Tibial nerve (tissue), 4 donors: ENCODE results near the gene PCBP3. TPM values are rescaled to one million over a fixed set of nuclear protein-coding genes. Genes with fewer than 3 reads are reported as not detected.
"Not testable (repeated sequence)": the region's sequence is repeated elsewhere in the genome, so short reads cannot be mapped to it uniquely, and the experiment has no call there.

Experiments
- DNase-seq, 2 donors: peaks; one replicate each; pipeline ENCODE4 v3.0.0-alpha.2; 2019; ENCODE audit warnings: low spot score in 2 of 2
- H3K27ac ChIP-seq, 4 donors: fragments of 200-600 bp; sonication (generic) in 3 of 4; one replicate each; pipeline ENCODE4 v1.5.1; 2017 to 2019; ENCODE audit warnings: mild to moderate bottlenecking in 1 of 4
- H3K27me3 ChIP-seq, 2 donors: fragments of 200-600 bp; sonication (generic) in 1 of 2; one replicate each; pipeline versions ENCODE4 v1.5.1 to v1.6.0; 2017 to 2019
- H3K36me3 ChIP-seq, 3 donors: fragments of 200-600 bp; sonication (generic); one replicate each; pipeline ENCODE4 v1.5.1; 2018 to 2019
- H3K4me1 ChIP-seq, 4 donors: fragments of 200-600 bp; sonication (generic) in 3 of 4; one replicate each; pipeline ENCODE4 v1.5.1; 2017 to 2019
- H3K4me3 ChIP-seq, 4 donors: fragments of 200-600 bp; sonication (generic) in 3 of 4; one replicate each; pipeline ENCODE4 v1.5.1; 2017 to 2019; ENCODE audit warnings: mild to moderate bottlenecking in 1 of 4, moderate library complexity in 1 of 4
- H3K9me3 ChIP-seq, 4 donors: fragments of 200-600 bp; sonication (generic) in 3 of 4; one replicate each; pipeline ENCODE4 v1.5.1; 2017 to 2019
- EP300 ChIP-seq, 2 donors: sonication (generic); formaldehyde crosslinking; IDR thresholded peaks; one replicate each; pipeline ENCODE4 v1.6.1; 2017; ENCODE audit warnings: antibody characterized with exemption in 2 of 2, mild to moderate bottlenecking in 1 of 2
- POLR2A ChIP-seq, 2 donors: fragments of 450-650 bp; IDR thresholded peaks; one replicate each; pipeline ENCODE4 v1.6.1; 2017; ENCODE audit warnings: antibody characterized with exemption in 2 of 2, mild to moderate bottlenecking in 2 of 2, moderate library complexity in 2 of 2
- WGBS, 2 donors: methylation state at CpG; one replicate each; pipeline ENCODE4 v1.1.5; 2018; 5-methylcytosine and 5-hydroxymethylcytosine counted together
- total RNA-seq, 4 donors: library from RNA; depleted of rRNA; stranded (reverse); fragments of >200 nt; gene quantifications; one replicate each; pipeline ENCODE4 v1.1.0, GENCODE V29; 2016
- TF ChIP-seq, protein P1 (sequence below), 5 experiments: fragments of 200-600 bp in 3 of 5; fragments of 450-650 bp in 2 of 5; sonication (generic) in 3 of 5; IDR thresholded peaks; one replicate each; pipeline ENCODE4 v1.5.1; 2016 to 2019; ENCODE audit warnings: antibody characterized with exemption in 5 of 5, mild to moderate bottlenecking in 3 of 5, moderate library complexity in 2 of 5

The PCBP3 gene
- total RNA-seq, 4 donors from 2014 or later, result 4.2 to 13.4 (median 9.6) TPM

DNA sequence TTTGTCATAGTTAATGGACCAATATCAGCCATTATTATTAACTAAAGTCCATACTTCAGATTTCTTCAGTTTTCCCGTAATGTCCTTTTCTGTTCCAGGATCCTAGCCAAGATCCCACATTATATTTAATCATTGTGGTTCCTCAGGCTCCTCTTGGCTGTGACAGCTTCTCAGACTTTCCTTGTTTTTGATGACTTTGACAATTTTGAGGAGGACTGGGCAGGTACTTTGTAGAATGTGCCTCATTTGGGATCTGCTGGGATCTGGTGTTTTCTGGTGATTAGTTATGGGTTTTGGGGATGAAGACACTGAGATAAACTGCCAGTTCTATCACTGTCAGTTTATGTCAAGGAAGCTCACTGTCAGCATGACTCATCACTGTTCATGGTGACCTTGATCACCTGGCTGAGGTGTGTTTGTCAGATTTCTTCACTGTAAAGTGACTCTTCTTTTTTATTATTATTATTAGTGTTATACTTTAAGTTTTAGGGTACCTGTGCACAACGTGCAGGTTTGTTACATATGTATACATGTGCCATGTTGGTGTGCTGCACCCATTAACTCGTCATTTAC lies 66.3 kb downstream of the PCBP3 start:
- H3K9me3 ChIP-seq, result peaks cover 0 to 21% (median 1%) of the 10 kb centered on the region in 4 donors
- peaks cover 0 to 3% (median 0%) of the 10 kb centered on the region in 4 donors for H3K4me1 ChIP-seq
- TF ChIP-seq, protein P1, sequence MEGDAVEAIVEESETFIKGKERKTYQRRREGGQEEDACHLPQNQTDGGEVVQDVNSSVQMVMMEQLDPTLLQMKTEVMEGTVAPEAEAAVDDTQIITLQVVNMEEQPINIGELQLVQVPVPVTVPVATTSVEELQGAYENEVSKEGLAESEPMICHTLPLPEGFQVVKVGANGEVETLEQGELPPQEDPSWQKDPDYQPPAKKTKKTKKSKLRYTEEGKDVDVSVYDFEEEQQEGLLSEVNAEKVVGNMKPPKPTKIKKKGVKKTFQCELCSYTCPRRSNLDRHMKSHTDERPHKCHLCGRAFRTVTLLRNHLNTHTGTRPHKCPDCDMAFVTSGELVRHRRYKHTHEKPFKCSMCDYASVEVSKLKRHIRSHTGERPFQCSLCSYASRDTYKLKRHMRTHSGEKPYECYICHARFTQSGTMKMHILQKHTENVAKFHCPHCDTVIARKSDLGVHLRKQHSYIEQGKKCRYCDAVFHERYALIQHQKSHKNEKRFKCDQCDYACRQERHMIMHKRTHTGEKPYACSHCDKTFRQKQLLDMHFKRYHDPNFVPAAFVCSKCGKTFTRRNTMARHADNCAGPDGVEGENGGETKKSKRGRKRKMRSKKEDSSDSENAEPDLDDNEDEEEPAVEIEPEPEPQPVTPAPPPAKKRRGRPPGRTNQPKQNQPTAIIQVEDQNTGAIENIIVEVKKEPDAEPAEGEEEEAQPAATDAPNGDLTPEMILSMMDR (IDR thresholded peaks at IDR 0.05), result no peak
- TF ChIP-seq POLR2A (IDR thresholded peaks at IDR 0.05), result no peak
- peaks cover 0 to 5% (median 0%) of the 10 kb centered on the region in 3 donors for H3K36me3 ChIP-seq
- no peak overlapping the region for H3K4me3 ChIP-seq
- WGBS, 2 donors, result 92 to 95% methylated on average over 3 of the region's 3 CpGs
- DNase-seq, result no peak
- no peaks in the 10 kb centered on the region for H3K27me3 ChIP-seq
- no peak overlapping the region for H3K27ac ChIP-seq

DNA sequence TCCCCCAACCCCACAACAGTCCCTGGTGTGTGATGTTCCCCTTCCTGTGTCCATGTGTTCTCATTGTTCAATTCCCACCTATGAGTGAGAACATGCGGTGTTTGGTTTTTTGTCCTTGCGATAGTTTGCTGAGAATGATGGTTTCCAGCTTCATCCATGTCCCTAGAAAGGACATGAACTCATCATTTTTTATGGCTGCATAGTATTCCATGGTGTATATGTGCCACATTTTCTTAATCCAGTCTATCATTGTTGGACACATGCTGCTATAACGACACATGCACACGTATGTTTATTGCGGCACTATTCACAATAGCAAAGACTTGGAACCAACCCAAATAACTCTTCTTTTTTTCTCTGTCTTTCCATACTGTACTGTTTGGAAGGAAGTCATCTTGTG lies 66.8 kb downstream of the PCBP3 start:
- 90 to 93% methylated on average over 5 of the region's 5 CpGs for WGBS, 2 donors
- not testable (repeated sequence) for DNase-seq, H3K4me3 ChIP-seq, H3K27me3 ChIP-seq, H3K36me3 ChIP-seq, H3K27ac ChIP-seq, H3K4me1 ChIP-seq
- peaks cover 0 to 21% (median 1%) of the 10 kb centered on the region in 4 donors for H3K9me3 ChIP-seq

DNA sequence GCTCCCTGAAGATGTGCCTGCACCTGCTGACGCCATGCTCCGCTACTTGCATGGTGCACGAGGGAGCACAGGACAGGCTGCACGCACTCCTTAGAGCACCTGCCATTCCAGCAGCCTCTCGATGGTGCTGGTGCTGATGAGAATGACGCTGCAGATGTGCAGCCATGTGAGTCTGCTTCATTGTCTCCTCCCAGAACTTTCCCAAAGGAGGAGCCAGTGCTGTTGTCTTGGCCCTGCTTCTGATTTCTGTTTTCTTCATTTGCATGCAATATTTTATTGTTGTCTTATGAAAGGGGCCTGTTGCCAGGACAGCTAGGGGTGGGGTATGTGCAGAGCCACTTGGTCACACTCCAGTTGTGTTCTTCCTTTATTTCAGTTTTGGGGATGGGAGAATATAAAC lies 70.1 kb downstream of the PCBP3 start:
- H3K27me3 ChIP-seq, result no peaks in the 10 kb centered on the region
- no peak for DNase-seq
- peaks cover 0 to 3% (median 0%) of the 10 kb centered on the region in 4 donors for H3K4me1 ChIP-seq
- WGBS, 2 donors, result 89 to 91% methylated on average over 6 of the region's 6 CpGs
- TF ChIP-seq EP300 (IDR thresholded peaks at IDR 0.05), result no peak
- no peak for TF ChIP-seq POLR2A (IDR thresholded peaks at IDR 0.05)
- TF ChIP-seq, protein P1 (IDR thresholded peaks at IDR 0.05), result no peak
- no peak overlapping the region for H3K4me3 ChIP-seq
- peaks cover 0 to 21% (median 1%) of the 10 kb centered on the region in 4 donors for H3K9me3 ChIP-seq
- H3K27ac ChIP-seq, result no peak overlapping the region
- H3K36me3 ChIP-seq, result peaks cover 0 to 5% (median 0%) of the 10 kb centered on the region in 3 donors

DNA sequence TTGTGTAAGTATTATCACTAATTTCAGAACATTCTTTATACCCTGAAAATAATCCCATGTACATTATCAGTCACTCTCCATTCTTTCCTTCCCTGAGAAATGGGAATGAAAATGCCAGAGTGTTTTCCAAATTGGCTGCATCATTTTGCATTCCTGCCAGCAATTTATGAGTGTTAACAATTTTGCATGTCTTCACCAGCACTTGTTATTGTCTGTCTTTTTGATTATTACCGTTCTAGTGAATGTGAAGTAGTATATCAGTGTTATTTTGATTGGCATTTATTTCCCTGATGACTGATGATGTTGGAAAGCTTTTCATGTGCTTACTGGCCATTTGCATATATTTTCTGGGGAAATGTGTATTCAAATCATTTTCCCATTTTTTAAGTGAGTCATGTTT lies 71.9 kb downstream of the PCBP3 start:
- no peak for DNase-seq
- Histone ChIP-seq H3K4me1 (no peaks in the 10 kb centered on the region), H3K27me3 (no peaks in the 10 kb centered on the region), H3K4me3 (no peak overlapping the region), H3K36me3 (peaks cover 0 to 5% (median 0%) of the 10 kb centered on the region in 3 donors), H3K27ac (no peak overlapping the region), H3K9me3 (peaks cover 0 to 20% (median 1%) of the 10 kb centered on the region in 4 donors)
- 90 to 96% methylated on average over 1 of the region's 1 CpG for WGBS, 2 donors
- TF ChIP-seq, protein P1 (IDR thresholded peaks at IDR 0.05), result no peak
- TF ChIP-seq EP300 (IDR thresholded peaks at IDR 0.05), result no peak
- no peak for TF ChIP-seq POLR2A (IDR thresholded peaks at IDR 0.05)

DNA sequence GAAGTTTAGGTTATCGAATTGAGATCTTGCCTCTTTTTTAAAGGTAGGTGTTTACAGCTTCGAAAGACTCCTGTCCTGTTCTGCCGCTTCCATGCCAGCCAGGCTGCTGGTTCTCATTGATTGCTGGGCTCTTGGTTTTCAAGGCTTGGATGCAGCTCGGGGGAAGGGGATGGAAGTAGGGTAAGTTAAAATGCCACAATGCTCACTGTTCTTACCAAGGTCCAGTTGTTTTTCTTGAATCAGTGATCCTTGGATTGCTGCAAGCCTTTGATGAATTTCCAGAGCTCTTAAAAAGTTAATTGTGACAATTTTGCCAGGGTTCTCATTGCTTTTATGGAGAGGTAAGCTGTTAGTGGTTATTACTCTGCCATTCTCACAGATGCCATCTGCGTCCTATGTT lies 74.9 kb downstream of the PCBP3 start:
- Histone ChIP-seq H3K36me3 (peaks cover 0 to 5% (median 0%) of the 10 kb centered on the region in 3 donors), H3K27ac (no peak overlapping the region), H3K27me3 (no peaks in the 10 kb centered on the region), H3K4me1 (no peaks in the 10 kb centered on the region), H3K9me3 (peaks cover 0 to under 1% (median 0%) of the 10 kb centered on the region in 4 donors), H3K4me3 (no peak overlapping the region)
- no peak for DNase-seq
- WGBS, 2 donors, result 86 to 94% methylated on average over 5 of the region's 5 CpGs
- TF ChIP-seq EP300 (IDR thresholded peaks at IDR 0.05) (no peak), POLR2A (IDR thresholded peaks at IDR 0.05) (no peak)
- TF ChIP-seq, protein P1 (IDR thresholded peaks at IDR 0.05), result no peak
